D341Med (cell line): ENCODE results near the gene MYOF.
A peak's percentile ranks its signal among the peaks of the same experiment; 100 is the strongest.
"Not testable (repeated sequence)": the region's sequence is repeated elsewhere in the genome, so short reads cannot be mapped to it uniquely, and the experiment has no call there.

Experiments used
- DNase-seq: peaks from one replicate; pipeline ENCODE4 v3.0.0; 2012; ENCODE audit warnings: low spot score

Gene MYOF

DNA sequence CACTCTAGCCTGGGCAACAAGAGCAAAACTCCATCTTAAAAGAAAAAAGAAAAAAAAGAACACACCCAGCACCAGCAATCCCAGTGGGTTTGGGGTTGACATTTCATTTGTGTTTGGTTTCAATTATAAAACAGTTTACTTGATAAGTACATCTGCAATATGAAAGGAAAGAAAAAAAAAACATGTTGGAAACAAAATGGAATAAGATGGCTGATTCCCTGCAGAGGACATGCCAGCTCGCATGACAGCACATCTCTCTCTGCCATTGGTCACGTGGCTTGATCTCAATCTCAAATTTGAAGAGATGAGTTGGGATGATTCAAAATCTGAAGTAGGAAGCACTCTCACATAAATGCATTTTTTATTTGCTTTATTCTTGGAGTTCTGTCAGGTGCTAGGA, 28.0 kb downstream of the MYOF start:
- DNase-seq: no peak

DNA sequence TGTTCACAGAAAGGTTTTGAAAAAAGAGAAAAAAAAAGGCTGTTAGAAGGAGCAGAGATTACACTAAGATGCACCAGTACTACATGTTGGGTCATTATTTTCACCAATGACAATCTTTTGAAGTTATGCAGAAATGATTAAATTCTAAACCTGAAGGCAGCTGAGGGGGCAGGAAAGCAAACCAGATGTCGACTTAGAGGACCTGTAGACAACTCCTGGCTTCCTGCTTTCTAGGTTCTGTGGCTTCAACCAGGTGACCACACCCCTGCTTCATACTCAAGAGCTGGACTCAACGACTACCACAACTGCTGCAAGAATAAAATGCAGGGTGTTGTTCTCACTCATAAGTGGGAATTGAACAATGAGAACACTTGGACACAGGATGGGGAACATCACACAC, 30.0 kb downstream of the MYOF start:
- DNase-seq: no peak

DNA sequence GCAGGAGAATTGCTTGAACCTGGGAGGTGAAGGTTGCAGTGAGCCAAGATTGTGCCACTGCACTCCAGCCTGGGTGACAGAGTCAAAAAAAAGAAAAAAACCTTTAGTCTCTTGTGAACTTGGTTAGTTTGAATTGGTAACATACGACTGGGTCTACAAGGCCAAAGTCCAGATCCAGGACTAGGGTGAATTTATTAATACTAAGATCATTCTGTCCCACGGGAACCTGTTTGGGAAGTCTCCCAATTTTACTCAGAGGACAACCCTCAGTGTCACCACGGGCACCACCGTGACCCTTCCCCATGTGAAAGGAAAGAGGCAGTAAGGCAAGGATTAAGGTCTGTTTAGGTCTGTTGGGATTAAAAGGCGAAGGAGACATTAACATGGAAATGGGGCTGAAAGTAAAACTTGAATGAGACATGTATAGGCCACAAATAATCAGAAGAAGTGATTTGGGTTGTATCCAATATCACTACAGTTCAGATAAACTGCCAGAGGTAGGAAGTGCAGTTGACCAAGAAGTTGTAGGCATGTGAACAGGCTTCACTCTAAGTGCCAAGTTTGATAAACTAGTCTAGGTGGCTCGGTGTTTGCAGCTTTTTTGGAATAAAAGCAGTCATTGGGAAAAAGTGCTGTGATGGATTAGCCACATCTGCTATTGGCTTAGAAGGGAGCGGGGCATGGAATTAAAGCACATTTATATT, 30.7 kb downstream of the MYOF start:
- no peak for DNase-seq

DNA sequence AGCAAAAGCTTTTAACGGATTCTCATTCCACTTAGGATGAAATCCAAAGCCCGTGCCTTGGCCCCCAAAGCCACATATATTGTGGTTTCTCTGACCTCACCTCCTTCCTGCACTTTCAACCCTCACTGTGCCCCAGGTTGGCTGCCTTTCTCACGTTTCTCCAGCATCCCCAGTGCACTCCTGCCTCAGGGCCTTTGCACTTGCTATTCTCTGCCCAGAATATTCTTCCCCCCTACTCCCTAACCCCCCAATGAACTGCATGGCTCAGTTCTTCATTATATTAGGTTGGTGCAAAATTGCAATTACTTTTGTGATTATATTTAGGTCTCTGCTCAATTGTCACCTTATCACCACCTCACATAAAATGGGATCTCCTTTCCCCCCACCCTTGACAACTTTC, 34.2 kb downstream of the MYOF start:
- DNase-seq: no peak

DNA sequence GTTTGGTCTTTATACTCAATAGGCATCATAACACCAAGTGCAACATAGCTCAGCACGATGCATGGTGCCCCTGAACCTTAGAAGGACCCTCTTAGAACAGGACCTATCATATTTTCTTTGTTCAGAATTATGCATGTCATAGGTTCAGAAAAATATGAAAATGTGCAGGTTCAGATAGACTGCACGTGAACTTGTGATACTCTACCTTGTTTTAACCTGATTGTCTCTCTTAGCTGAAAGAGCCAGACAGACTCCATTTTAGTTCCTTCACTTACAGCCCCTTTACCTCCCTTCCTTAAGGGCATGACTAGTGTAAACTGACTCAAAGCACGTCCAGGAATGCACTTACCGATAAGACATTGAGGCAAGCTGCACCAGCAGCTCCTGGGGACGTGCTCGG, 35.1 kb downstream of the MYOF start:
- DNase-seq: no peak

DNA sequence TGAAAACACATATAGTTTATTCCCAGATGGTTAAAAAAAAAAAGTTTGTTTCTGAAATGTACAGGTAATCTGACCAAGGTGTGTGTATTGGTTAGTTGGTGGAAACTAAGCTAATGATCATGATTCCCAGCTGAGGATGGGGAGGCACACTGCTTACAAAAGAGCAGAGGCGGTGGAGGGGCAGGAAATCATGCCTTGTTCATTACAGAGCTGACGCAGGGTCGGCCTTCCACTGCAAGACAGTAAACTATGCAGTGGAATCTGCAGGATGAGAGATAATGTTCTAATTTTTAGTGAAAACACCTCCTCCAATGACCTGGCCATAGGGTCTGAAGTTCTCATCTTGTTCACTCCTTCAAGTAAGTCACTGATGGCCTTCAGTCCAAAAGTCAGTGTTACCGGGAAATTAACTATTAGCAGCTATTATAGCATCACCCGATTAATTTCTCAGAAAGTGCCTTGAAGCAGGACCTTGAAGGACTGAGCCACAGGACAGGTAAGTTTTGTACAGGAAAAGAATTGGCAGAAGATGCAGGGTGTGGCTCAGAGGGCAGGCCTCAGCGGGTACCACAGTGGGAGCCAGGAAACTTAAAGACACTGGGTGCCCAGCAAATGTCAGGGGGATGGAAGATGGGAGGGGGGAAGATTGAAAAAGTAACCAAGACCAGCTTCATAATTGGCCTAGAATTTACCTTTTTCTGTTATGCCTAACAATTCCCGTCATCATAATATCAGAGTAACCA, 36.0 kb downstream of the MYOF start:
- DNase-seq: no peak

DNA sequence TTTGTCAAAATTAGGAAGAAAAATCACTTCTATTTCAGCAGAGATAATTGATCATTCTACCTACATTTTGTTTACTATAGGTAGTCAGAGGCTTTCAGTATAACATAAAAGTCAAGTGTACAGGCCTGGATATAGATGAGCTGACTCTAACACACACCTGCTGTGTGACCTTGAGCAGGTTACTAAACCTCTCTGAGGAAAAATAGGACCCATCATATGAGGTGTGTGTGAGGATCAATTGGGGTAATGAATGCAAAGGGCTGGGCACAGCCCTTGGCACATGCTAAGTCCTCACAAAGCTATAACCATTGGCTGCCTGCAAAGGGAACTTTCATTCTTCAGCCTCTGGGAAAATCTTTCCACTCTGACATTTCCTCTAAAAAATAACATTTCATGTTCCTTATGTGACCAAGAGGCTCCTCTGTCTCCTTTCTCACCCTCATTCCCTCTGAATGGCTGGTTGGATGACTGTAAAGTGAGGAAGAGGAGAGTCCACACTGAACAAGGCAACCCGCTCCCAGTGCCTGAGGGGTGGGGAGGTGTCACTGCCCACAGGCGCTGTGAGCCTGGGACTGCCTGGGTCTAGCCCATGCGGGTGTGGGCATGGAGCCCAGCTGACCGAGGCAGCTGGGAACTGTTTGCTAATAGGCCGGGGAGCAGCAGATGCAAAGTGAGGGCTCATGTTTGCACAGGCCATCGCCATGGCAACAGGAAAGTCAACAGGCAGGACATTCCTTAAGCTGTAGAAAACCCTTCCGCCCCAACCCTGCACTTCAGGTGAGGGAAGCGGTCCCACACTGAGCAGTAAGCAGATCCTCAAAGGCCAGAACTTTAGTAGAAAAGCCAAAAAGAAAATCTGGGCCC, 36.8 kb downstream of the MYOF start:
- DNase-seq: peak; percentile 42

DNA sequence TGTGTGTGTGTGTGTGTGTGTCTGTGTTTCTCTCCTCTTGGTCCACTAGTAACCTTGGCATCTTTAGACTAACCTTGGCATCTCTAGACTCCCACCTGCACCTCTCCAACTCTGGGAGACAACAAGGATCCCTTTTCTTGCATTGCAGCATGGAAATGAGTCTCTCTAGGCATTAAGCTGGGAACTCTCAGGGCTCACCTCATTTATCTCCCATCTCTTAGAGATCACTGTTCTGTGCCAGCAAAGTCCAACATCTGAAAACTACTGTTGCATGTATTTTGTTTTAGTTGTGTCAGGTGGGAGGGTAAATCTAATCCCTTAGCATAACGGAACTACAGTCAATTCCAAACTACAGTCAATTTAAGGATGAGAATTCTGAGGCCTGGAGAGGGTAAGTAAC, 38.7 kb downstream of the MYOF start:
- no peak for DNase-seq

DNA sequence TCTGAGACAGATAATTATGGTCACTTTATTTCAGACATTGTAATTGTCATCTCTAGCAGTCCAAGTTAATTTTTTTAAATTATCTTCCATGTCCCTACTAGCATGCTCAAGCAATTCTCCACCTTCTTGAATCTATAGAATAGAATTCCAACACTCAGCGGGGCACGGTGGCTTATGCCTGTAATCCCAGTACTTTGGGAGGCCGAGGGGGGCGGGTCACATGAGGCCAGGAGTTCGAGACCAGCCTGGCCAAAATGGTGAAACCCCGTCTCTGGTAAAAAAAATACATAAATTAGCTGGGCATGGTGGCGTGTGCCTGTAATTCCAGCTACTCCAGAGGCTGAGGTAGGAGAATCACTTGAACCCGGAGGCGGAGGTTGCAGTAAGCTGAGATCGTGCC, 39.4 kb downstream of the MYOF start:
- DNase-seq: not testable (repeated sequence)

DNA sequence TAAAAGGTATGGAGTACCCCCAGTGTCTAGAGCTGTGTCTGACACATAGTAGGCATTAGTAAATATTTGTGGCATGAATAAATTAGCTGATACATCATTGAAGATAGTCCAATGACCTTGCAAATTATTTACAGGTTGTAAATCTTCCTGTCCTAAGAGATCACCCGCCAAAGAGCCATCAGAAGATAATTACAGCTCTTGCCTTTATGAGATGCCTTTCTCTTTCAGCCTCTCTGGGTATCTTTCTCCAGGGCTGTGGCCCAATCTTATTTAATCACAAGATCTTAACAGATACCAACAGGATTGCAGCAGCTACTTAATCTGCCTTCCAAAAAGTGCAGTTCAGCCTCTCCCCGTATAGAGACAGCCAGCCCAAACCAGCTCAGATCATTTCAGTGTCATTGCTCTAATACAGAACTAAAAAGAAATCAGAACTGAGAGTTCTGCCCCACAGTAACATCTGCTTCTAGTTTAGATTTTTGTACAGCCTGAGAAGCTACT, 41.5 kb downstream of the MYOF start:
- no peak for DNase-seq

DNA sequence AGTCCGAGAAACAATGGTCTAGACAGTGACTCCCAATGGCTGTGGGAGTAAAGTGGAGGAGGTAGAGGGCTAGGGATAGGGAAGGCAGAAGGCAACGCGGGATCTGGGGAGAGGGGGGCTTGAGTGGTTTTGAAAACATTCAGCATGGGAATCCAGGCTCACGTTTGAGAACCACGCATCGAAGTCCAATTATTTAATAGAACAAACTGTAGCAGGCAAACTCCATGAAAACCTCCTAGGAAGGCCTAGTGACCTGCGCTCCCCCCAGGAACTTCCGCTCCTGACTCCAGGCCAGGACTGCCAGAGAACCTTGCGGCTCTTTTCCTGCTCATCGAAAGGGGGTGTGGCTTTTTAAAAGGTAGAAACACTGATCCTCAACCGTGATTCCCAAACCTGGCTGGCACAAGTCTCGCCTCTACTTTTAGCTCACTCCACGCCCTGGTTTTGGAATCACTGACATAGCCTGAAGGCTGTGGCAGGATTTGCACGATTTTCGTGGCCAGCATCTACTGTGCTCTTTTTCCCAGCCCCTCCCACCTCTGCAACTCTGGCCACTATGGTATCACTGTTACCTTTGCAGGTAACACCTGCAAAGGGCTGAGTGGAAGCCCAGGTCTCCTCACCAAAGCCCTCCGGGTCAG, 43.4 kb downstream of the MYOF start:
- no peak for DNase-seq

DNA sequence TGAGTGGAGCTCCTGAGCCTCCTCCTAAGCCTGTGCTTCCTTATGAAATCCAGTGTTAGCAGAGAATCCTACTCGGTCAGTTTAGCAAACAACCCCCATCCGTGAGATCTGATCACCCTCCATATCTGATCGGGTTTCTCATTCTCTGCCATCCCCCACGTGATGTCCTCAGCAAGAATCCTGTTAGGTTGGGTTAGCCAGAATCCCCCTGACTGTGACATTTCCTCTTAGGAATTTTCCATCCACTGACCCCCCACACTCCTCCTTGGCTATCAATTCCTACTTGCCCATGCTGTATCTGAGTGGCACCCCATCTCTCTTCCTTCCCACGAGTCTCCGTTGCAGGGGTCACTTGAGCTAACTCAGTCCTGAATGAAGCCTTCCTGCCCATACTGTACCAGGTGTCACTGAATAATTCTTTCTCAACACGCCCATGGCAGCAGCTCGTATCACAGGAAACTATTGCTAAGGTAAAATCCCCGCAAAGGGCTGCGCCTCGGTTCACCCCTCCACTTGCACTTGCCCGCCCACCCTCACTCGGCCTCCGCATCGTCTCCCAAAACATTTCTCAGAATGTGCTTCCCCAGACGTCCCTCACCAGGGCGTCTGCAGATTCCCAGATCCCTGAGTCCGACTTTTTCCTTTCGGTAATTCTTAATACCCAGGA, 44.1 kb downstream of the MYOF start:
- DNase-seq: no peak

DNA sequence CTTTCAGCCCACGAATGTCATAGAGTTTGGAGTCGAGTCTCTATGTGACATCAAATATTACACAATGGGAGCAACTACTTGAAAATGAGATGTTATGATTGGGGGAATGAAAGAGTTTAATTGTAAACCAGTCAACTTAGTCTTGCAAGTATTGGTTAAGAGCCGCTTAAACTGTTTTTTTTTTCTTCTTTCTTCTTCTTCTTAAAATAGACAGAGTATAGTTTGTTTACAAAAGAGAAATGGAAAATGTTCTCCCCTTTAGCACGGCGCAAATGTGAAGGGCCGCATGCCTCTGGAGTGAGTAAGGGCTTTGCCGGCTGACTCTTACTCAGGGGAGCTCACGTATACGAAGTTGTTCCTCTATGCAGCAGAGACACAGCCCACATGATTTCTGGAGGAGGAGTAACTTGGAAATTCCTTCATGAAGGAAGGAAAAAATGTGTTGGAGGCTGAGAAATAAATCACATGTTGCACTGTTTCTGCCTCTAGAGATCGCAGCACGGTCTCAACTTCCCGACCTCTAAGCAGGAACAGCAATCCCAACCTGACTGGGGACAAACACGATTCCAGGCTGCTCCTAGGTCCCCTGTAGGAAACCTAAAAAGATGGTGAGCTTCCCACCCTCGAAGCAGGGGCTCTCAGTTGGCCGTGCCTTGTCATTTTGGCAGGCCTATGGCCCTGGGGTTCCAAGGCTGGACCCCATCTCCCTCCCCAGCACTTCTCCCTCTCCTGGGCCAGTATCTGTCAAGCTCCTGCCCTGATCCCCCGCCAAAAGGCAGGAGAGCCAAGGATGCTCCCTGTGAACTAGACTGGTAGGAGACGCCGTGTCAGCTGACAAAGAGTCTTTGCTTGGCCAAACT, 44.8 kb downstream of the MYOF start:
- no peak for DNase-seq

DNA sequence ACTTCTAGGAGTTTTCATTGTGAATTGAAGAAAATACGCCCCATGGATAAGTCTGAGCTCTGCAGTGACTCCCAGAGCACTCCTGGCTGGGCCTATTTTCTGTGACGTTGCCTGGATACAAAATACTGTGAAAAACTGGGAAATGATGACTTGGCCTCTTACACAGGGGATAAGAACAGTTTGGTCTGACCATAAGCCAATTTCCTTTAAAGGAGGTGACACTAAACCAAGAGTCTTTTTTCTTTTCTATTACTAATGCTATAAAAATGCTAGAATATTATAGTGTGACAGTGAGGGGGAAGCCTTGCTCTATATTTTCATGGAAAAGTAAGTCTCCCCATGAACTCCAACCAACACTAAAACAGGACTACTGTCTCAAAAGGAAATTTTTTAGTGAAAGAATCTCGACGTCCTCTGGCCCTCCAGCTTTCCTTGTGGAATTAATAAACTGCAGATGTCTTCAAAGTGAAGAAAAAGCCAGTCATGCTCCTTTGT, 45.5 kb downstream of the MYOF start:
- DNase-seq: no peak

DNA sequence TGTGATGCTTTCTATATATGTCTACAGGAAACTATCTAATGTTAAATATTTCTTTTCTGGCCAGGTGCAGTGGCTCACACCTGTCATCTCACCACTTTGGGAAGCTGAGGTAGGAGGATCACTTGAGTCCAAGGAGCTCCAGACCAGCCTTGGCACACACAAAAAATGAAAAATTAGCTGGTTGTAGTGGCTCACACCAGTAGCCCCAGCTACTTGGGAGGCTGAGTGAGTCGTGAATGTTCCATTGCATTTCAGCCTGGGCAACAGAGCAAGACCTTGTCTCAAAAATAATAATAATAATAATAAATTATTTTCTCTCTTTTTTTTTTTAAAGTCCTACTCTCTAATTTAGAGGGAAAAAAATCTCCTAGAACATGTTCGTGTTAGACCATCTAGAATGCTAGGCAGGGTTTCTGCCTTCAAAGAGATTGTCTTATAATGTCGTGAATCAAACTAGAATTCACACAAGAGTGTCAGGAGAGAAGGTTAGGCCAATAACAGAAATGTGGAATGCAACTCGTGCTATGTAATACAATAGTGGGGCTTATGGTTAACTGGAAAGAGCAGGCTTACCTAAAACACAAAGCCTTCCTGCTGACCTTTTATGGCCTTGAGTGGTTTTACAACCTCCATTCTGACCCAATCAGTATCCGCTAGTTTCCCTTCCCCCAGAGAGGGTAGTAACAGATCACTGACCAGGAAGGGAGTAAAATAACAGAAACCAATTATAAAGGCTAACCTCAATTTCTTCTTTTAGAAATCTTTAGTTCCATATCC, 46.3 kb downstream of the MYOF start:
- no peak for DNase-seq

DNA sequence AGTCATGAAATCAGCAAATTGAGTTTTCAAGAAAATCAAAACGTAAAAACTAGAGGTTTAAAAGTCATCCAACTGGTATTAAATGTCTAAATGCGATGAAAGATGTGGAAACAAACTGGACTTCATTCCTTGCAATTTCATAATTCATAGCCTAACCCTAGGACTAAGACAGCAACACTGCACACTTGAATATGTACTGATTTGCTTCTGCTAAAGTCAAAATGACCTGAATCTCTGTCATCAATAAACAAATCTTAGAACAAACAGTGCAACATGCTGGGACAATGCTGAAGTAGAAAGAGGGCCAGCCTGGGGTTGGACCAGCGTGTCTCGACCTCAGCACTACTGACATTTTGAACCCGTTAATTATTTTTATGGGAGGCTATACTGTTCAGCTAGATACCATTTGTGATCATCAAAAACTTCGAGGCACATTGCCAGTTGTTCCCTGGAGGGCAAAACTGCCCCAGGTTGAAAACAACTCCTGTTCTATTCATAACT, 47.1 kb downstream of the MYOF start:
- DNase-seq: no peak

DNA sequence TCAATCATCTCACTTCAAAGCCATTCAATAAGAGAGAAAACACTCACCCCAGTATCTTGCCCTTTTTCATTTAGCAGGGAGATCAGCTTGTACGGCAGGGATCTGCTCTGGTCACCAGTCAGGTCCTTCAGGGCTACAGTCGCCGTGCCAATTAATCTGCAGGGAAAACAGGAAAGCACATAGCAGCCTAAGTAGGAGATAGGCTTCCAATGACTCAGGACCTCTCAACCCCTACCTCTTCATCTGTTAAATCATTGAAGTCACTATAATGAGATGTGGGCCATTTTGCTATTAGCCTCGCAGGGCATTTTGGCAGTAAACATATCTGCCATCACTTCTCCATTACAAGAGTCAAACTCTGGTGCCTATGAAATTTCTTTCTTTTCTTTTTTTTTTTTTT, 50.8 kb downstream of the MYOF start:
- DNase-seq: no peak

DNA sequence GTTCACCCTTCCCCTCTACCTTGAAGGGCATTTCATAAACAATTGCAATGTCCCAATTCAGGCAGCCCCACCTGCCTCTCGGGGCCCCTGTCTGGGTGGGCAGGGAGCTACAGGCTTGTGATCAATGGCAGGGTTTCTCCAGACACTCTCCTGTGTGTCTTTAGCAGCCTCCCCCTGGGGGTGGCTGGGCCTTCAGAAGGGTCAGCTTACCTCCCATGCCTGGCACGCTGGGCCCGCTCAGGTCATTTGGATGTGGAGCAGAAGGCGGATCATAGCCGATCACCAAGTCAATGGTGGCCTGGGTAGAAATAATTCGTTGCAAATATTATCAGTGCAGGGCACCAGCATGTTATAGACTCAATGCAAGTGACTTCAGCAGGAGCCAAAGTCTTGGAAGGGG, 56.3 kb downstream of the MYOF start:
- DNase-seq: no peak

DNA sequence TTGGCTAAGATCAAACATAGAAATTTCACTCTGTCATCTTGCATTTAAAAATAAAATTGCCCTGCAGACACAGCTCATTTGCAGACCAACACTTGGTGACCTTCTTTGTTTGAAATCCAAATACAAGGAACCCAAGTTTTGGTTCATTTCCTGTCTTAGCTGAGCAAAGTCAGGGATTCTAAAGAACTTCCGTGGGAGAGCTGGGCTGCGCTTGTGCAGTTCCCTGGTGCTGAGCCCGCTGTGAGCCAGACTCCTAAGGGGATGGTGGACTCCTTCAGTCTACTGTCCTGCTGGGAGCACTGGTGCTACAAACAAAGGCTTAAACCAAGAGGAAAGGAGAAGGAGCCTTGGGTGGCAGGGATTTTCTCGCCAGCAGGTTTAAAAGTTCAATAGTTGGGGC, 60.0 kb downstream of the MYOF start:
- no peak for DNase-seq
